Tibial nerve (tissue), 4 donors: ENCODE results near the gene LHFPL3.

ENCODE experiments used
- CTCF ChIP-seq, 5 experiments: fragments of 200-600 bp in 3 of 5; fragments of 450-650 bp in 2 of 5; sonication (generic) in 3 of 5; IDR thresholded peaks; one replicate each; pipeline ENCODE4 v1.5.1; 2016 to 2019; ENCODE audit warnings: antibody characterized with exemption in 5 of 5, mild to moderate bottlenecking in 3 of 5, moderate library complexity in 2 of 5
- EP300 ChIP-seq, 2 donors: sonication (generic); formaldehyde crosslinking; IDR thresholded peaks; one replicate each; pipeline ENCODE4 v1.6.1; 2017; ENCODE audit warnings: antibody characterized with exemption in 2 of 2, mild to moderate bottlenecking in 1 of 2
- POLR2A ChIP-seq, 2 donors: fragments of 450-650 bp; IDR thresholded peaks; one replicate each; pipeline ENCODE4 v1.6.1; 2017; ENCODE audit warnings: antibody characterized with exemption in 2 of 2, mild to moderate bottlenecking in 2 of 2, moderate library complexity in 2 of 2

GRCh38 chr7:104775531-104775930 is 447.1 kb downstream of the LHFPL3 start:
- TF ChIP-seq POLR2A (IDR thresholded peaks at IDR 0.05) = no peak
- TF ChIP-seq CTCF (IDR thresholded peaks at IDR 0.05) = no peak
- no peak for TF ChIP-seq EP300 (IDR thresholded peaks at IDR 0.05)
